GM19397 (cell line): Measurements from ENCODE around the gene CNOT2.

Experiments
- ATAC-seq: cut with Tn5 transposase; IDR thresholded peaks from one replicate; pipeline ENCODE4 v1.9.1; 2021; ENCODE audit warnings: mild to moderate bottlenecking, moderate library complexity; ENCODE audit not compliant: unreplicated experiment

Gene CNOT2

DNA sequence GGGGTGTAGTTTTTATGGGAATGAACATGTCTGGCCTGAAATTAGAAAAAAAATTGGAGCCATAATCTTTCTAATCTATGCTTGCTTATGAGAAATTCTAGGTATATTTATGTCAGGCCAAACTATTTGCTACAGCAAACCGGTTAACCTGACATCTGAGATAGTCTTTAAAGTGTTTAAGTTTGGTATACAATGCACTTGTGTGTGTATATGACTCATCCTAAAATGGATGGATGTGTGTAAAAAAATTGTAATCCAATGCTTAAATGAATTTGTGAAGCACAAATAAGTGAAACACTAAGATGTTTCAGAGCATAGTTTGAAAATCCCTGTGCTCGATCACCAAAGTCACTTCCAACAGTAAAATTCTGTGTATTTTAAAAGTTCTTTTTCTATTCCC, 6.7 kb downstream of the CNOT2 start:
- ATAC-seq = no peak

DNA sequence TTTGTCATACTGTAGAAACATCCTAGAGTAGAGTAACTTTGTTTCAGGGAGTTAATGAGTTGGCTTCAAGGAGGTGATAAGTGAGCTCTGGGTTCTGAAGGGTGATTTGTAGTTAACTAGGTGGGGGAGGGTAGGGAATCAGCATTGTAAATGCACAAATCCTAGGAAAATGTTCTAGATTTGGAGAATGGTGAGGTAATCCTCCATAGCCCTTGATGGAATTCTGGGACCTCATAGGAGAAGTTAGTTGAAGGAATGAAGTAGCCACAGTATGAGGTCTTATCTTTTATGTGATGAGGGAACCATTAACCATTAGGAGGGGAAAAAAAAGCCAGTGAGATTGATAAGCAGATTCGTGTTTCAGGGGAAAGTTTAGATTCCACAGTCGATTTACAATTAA, 8.0 kb downstream of the CNOT2 start:
- ATAC-seq = no peak

DNA sequence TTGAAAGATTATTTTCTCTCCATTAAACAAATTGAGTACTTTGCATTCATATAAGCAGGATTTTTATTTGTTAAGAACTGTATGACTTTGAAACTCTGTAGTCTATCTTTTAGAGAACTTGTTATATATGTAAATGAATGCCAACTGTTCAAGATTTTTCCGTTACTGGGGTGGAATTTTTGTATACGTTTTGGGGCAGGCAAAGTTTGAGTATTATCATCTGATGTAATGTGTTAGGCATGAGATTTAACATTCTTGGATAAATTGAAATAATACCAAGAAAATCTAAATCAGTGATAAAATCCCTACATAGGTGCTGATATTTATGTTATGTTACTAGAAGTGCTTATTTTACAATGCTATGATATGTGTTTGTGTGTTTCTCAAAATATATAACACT, 8.4 kb downstream of the CNOT2 start:
- no peak for ATAC-seq

DNA sequence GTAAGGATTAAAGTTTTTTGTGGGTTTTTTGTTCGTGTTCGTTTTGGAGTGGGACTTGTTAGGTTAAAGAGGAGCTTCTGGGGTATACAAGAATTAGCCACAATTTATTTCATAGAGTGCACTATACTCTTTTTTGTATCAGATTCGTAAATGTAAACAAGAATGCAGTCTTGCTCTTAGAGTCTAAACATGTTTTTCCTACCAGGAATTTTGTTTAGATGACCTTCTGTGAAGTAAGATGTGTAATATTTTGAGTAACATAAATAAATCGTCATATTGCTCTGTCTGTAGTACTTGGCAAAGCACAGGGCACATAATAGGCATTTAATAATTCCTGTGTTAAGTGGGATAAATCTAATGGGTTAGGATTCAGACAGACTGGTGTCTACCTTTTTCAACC, 9.6 kb downstream of the CNOT2 start:
- ATAC-seq = no peak

DNA sequence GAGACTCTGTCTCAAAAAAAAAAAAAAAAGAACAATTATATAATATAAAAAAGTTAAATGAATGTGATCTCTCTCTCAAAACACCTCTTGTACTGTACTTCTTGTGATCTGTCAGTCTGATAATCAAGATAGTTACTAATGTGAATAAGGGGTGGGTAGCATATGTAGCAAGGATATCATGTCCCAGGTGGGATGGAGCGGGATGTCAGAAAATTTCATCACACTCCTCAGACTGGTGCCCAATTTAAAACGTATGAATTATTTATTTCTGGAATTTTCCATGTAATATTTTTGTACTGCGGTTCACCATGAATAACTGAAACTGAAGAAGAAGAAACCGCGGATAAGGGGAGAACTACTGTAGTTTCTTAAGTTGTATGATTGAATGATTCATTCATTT, 11.0 kb downstream of the CNOT2 start:
- ATAC-seq = no peak

DNA sequence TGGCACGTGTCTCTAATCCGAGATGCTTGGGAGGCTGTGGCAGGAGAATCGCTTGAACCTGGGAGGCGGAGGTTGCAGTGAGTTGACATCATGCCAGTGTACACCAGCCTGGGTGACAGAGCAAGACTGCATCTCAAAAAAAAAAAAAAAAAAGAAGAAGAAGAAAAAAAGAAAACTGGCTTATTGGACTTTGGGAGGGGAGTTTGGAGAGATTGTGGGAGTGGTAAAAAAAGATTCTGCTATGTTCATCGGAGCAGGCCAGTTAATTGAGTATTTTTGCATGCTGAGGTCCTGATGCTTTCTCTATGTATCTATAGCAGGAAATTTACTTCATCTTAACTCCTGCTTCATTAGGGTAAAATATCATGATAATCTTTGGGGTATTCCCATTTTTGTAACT, 11.6 kb downstream of the CNOT2 start:
- ATAC-seq = no peak

DNA sequence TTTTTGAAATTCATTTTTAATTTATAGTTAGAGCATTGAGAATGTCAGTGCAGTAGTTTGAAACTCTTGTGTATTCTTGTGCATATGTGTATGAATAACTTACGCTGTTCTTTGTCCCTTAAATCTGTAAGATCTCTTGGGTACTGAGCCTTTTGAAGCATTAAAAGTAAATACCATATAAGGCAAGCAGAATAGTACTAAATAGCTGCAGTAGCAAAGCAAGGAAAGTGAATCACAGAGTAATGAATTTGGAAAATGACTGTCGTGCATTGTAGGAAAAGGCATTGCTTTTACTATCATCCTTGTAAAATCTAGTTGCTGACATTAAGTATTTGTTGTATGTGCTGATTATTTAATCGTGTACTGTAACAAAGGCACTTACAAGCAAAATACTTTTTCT, 12.1 kb downstream of the CNOT2 start:
- no peak for ATAC-seq

DNA sequence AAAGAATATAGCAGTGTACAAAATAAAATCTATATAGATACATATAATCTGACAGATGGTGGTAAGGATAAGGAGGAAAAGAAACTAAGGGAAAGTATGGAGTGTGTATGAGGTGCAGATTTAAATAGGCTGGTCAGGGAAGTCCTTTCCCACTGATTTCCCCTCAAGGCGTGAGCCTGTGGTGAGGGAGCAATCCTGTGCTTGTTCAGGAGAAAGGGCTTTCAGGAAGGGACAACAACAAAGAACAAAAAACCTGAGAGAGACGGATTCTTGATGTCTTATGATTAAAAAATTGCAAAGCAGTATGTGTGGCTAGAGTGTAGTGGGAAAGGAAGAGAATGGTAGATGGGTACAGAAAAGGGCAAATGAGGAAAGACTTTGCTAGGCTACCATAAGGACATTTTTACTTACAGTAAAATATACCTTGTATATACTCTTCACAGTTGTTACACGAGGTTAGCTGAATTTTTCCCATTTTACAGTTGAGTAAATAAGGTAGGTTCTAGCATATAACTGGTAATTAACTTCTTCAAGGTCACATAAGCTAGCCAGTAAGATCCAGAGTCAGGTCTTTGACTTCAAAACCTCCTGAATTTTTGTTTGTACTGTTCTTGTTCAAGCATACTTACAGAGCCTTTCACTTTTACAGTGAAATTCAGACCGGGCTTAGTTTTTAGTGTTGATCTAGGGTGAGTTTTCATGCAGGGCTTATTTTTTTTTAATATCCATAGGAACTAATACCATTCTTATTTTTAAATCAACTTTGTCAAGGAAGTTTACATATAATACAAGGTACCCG, 15.6 kb downstream of the CNOT2 start:
- ATAC-seq = no peak

DNA sequence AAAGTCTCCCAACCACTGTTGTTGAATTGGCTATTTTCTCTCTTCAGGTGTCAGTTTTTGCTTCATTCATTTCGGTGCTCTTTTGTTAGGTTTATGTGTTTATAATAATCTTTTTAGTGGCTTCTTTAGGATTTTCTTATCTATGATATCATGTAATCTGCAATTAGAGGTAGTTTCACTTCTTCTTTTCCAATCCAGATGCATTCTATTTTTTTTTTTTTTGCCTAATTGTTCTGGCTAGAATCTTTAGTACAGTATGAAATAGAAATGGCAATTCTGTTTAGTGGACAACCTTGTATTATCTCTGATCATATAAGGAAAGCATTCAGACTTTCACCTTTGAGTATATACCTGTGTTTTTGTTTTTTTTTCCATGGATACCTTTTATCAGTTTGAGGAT, 17.4 kb downstream of the CNOT2 start:
- ATAC-seq = no peak

DNA sequence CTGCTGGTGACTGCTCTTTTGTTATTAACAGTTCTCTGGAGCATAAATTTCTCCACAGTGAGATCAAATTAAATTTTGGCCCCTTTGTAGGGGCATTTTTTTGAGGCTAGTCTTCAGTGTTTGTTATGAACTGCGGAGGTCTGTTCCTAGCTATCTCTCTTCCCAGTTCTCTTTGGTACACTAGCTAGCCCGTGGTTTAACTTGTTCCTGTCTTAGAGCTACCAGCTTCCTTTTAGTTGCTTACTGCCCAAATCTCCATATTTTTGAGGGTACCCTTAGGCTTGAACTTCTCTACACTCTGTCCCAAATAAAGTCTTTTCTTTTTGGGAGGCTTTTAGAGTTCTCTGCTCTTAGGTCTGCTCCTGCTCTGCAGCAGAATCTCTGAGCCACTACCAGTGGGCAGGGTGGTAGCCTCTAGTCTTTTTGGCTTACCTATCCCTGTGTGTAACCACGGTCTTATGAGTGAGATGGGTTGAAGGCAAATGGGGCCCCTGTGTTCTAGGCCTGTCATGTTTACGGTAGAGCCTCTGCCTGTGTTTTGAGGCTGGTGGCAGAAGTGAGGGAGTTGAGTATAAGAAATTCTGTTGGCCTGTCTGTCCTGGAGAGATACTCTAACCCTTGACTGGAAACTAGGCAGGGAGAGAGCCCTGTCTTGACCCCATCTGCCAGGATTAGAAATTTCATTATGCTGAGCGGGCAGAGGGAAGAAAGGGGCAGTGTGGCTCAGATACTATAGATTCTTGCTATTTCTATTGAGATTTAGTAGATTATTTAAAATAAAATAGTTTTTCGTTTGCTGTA, 21.0 kb downstream of the CNOT2 start:
- no peak for ATAC-seq

DNA sequence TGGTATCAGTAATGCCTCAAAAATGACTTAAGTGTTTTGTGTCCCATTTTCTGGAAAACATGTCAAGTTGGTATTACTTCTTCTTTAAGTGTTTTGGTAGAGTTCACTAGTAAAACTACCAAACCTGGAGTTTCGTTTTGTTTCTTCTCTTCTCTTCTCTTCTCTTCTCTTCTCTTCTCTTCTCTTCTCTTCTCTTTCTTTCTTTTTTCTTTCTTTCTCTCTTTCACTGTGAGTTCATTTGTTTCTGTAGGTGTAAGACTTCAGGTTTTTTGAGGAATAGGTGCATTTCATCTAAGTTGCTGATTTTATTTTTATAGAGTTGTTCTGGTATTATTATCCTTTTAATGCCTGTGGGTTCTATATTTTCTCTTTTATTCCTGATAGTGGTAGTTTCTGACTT, 21.9 kb downstream of the CNOT2 start:
- no peak for ATAC-seq

DNA sequence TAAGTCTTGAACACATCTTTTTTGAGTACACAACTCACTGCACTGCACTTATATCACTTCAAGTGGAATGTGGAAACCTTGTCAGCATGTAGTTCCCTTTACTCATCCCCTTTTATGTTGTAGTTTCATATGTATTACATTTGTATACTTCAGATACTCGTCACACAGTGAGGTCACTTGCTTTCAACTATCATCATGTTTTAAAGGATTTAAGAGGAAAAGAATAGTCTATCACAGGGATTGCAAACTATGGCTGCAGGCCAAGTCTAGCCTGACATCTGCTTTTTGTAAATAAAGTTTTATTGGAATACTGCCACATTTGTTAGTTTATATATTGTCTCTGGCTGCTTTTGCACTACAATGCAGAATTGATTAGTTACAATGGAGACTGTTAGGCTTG, 24.3 kb downstream of the CNOT2 start:
- no peak for ATAC-seq

DNA sequence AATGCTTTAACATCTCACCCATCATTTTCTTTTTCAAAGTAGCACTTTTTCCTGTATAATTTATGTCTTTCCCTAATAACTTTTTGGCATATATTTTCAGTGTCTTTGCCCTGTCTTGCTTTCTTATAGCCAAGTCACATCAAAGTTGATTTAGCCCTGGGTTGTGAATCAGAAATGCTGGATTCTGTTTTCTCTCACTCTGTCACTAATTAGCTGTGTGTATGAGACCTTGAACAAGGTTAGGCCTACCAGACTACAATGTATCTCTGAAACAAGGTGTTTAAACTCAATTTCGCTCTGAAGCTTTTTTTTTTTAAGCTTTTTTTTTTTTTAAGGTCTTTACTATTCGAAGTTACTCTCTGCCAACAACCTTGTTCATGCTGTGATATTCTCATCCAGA, 25.7 kb downstream of the CNOT2 start:
- ATAC-seq = no peak

DNA sequence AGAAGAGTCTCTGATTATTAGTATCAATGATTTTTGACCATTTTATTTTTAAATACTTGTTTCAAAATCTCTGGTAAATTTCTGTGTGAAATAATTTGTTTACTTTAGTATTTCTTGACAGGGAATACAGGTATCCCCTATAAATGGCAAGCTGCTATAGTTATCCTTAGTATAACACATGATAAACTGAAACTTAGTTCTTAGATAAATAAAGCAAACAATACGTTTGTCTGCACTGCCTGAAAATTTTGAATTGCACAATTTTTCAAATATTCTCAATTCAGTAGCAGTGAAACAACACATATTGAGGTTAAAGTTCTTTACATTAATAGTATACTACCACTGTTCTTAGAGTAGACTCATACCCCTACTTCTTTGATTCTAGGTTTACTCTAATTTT, 26.9 kb downstream of the CNOT2 start:
- no peak for ATAC-seq

DNA sequence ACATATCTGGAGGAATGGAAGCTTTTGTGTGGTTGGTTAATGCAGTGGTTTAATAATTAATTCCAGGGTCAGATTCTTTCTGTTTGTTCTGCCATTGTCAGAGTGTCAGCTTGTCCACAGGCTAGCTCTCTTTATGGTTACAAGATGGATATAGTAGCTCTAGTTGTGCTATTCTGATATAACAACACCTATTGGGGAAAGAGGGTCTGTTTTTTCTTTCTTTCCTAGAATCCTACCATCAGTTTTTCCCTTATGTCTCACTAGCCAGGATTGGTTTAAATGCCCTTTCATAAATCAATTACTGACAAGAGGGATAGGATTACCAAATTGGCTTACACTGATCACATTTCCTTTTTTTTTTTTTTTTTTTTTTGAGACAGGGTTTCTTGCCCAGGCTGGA, 27.8 kb downstream of the CNOT2 start:
- ATAC-seq = no peak

DNA sequence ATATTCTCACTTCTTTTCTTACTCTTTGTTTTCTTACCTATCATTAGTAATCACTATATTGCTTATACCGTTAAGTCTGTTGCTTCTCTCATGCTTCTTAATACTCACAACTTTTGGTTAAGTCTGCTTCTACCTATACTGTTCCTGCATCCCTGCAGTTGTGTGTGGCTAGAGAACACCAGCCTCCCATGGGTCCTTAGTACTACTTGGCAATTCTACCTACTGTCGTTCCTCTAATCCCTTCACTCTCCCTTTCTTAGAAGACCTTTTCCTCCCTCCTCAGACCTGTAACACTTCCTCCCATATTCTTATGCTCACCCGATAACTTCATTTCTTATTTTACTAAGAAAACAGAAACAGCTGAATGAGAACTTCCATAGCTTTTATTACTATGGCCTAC, 29.3 kb downstream of the CNOT2 start:
- ATAC-seq = no peak

DNA sequence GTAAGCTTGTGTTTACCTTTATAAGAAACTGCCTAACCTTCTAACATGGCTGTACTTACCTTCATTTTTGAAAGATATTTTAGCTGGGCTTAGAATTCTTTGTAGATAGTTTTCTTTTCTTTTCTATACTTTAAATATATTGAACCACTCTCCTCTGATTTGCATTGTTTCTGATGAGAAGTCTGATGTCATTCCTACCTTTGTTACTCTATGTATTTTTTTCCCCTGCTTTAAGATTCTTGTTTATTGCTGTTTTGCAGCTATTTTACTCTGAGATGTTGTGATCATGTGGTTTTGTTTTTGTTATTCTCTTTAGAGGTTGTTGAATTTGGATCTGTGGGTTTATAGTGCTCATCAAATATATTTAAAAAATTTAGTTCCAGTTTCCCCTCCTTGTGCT, 31.8 kb downstream of the CNOT2 start:
- no peak for ATAC-seq

DNA sequence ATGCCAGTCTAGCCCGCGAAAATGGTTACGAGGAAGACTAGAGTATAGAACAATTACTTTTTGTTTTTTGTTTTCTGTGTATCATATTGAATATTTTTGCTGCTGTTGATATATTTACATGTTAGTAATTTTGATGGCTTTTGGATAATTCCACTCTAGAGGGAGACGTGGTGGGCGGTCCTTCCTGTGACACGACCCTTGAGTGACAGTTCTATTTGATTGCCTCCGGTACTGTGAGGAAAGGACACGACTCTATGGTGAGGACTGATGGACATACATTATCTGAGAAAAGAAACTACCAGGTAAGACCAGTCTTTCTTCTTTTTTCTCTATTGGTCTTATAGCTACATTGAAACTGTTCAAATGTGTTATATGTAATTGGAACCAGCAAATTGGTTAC, 34.7 kb downstream of the CNOT2 start:
- ATAC-seq = no peak

DNA sequence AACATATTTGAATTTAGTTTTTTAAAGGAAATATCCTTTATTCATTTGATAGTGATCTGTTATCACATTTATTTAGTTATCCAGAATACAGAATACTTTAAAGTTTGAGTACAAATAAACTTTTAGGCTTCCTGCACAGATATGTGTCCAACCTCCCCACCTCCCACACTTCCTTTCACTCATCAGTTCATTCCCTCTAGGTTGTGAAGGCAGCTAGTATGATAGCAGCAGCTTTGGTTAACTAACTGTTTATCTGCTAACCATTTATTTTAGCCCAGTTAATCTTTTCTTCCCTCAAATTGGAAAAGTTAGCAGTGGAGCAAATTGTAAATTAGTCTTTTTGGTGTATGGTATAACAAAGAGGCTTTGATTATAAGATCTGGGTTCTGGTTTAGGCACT, 35.7 kb downstream of the CNOT2 start:
- ATAC-seq = no peak

DNA sequence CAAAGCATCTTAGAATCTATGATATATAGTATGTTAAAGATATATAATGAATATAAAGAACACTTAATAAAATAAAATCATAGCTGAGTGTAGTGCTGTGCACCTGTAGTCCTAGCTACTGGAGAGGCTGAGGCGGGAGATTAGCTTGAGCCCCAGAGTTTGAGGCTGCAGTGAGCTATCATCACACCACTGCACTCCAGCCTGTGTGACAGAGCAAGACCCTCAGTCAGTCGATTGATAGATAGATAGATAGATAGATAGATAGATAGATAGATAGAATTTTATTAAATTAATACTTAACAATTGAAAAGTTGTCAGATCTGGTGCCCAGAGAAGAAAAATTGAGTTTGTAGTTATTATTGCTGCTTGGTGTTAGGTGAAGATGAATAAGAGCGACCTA, 40.0 kb downstream of the CNOT2 start:
- ATAC-seq = no peak

DNA sequence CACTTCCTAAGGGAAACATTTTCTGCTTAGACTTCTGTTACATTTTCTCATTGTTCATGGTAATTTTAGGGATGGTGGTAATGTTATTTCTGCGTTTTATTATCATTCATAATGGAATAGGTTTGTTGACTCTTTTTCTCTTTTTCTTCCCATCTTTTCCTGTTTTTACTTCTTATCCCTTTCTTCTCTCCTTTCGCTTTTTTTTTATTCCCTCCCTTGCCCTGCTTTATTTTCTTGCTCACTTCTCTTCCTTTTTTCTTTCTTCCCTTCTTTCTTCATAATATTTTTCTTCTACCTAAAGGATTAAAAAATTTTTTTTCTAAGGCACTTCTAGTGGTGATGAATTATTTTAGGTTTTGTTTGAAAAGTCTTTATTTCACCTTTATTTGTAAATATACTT, 45.6 kb downstream of the CNOT2 start:
- ATAC-seq = no peak

DNA sequence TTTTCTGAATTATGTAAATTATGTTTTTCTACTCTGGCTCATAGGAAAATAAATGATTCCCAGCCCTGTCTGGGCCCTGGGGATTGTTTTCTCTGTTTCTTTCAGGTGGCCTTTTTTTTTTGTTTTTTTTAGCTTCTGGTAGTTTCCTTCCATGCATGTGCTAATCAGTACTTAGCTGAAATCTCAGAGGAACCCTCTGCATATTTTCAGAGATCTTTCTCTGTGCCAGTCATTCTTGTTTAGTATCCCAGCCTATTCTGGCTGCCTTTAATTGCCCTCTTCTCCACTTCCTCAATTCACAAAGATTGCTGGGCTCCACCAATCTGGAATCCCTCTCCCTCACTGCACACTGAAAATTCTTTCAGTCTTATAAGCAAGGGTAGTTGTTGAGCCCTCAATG, 46.9 kb downstream of the CNOT2 start:
- no peak for ATAC-seq
